Suprapubic skin (tissue), 4 donors: ENCODE data around the gene MDM1. TPM values are rescaled to one million over a fixed set of nuclear protein-coding genes. Genes with fewer than 3 reads are reported as not detected.

Experiments used
- DNase-seq, 2 donors: peaks; one replicate each; pipeline ENCODE4 v3.0.0-alpha.2; 2019; ENCODE audit warnings: low spot score in 2 of 2
- H3K27ac ChIP-seq: fragments of 200-600 bp; sonication (generic); one replicate; pipeline ENCODE4 v1.5.1; 2019
- H3K27me3 ChIP-seq: fragments of 200-600 bp; sonication (generic); one replicate; pipeline ENCODE4 v1.5.1; 2019
- H3K36me3 ChIP-seq: fragments of 200-600 bp; sonication (generic); one replicate; pipeline ENCODE4 v1.5.1; 2019
- H3K4me1 ChIP-seq: fragments of 200-600 bp; sonication (generic); one replicate; pipeline ENCODE4 v1.5.1; 2019
- H3K4me3 ChIP-seq: fragments of 200-600 bp; sonication (generic); one replicate; pipeline ENCODE4 v1.5.1; 2019; ENCODE audit warnings: mild to moderate bottlenecking
- H3K9me3 ChIP-seq: fragments of 200-600 bp; sonication (generic); one replicate; pipeline ENCODE4 v1.5.1; 2019
- CTCF ChIP-seq, 2 donors: fragments of 200-600 bp in 1 of 2; fragments of 450-650 bp in 1 of 2; sonication (generic) in 1 of 2; IDR thresholded peaks; one replicate each; pipeline ENCODE4 v1.5.1; 2016 to 2019; ENCODE audit warnings: antibody characterized with exemption in 2 of 2, mild to moderate bottlenecking in 1 of 2, moderate library complexity in 1 of 2
- EP300 ChIP-seq: sonication (generic); formaldehyde crosslinking; IDR thresholded peaks from one replicate; pipeline ENCODE4 v1.6.1; 2017; ENCODE audit warnings: antibody characterized with exemption
- POLR2A ChIP-seq, 2 donors: fragments of 450-650 bp; IDR thresholded peaks; one replicate each; pipeline ENCODE4 v1.6.1; 2017; ENCODE audit warnings: antibody characterized with exemption in 2 of 2, mild to moderate bottlenecking in 2 of 2, moderate library complexity in 2 of 2
- POLR2AphosphoS5 ChIP-seq, 3 donors: sonication (generic); formaldehyde crosslinking; IDR thresholded peaks; one replicate each; pipeline ENCODE4 v1.6.1; 2017; ENCODE audit warnings: antibody characterized with exemption in 3 of 3
- WGBS: methylation state at CpG from one replicate; pipeline ENCODE4 v1.1.5; 2018; 5-methylcytosine and 5-hydroxymethylcytosine counted together
- total RNA-seq, 4 donors: library from RNA; depleted of rRNA; stranded (reverse); fragments of >200 nt; gene quantifications; one replicate each; pipeline ENCODE4 v1.1.0, GENCODE V29; 2016

MDM1 gene
- total RNA-seq, 4 donors from 2014 or later: 4.1 to 10.2 (median 7.0) TPM

DNA sequence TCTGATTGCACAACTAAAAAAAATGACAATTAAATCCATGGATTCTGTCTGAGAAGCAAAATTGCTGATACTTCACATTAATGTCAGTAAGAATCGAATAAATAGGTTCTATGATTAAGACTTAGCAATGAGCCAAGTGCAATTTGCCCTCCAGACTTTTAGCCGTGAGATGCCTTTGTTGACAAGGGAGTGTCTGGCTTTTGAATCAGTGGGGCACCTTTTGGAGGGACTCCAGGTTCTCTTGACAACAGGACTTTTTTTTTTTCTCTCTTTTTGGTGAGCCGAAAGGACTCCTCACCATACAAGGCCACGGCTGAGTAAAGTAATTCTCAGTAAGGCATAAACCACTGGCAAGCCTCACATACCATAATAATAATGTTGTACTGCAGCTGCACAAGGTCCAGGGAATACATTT, 4.7 kb upstream of the MDM1 start:
- Histone ChIP-seq H3K9me3 (no peaks in the 10 kb centered on the region), H3K4me1 (peaks cover 16% of the 10 kb centered on the region), H3K36me3 (no peaks in the 10 kb centered on the region), H3K27ac (no peak overlapping the region), H3K4me3 (no peak overlapping the region), H3K27me3 (no peaks in the 10 kb centered on the region)
- no peak for TF ChIP-seq CTCF (IDR thresholded peaks at IDR 0.05)
- no peak for TF ChIP-seq EP300
- TF ChIP-seq POLR2A (IDR thresholded peaks at IDR 0.05): no peak
- TF ChIP-seq POLR2AphosphoS5 (IDR thresholded peaks at IDR 0.05): no peak
- 43% methylated on average over 4 of the region's 4 CpGs for WGBS
- DNase-seq: no peak

DNA sequence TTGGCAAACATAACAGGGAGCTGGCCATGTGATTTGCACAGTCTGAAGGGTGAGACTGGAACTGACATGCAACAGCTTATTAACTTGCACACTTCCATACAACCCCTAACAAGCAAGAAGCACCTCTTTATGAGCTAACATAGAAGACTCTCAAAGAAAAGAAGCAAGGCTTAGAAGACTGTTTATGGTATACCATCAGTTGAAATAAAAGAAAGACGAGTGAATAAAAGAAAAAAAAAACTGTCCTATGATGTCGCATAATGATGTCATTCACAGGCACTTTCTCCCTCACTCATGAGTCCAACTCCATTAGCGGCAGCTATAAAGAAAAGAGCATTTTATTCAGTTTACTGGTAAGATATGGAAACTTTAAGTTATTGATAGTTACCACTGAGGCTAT, 3.3 kb upstream of the MDM1 start:
- 88% methylated on average over 3 of the region's 3 CpGs for WGBS
- Histone ChIP-seq H3K9me3 (no peaks in the 10 kb centered on the region), H3K27me3 (no peaks in the 10 kb centered on the region), H3K36me3 (no peaks in the 10 kb centered on the region), H3K4me3 (no peak overlapping the region), H3K4me1 (peaks cover 27% of the 10 kb centered on the region), H3K27ac (no peak overlapping the region)
- no peak for TF ChIP-seq POLR2AphosphoS5 (IDR thresholded peaks at IDR 0.05)
- TF ChIP-seq POLR2A (IDR thresholded peaks at IDR 0.05): no peak
- TF ChIP-seq CTCF (IDR thresholded peaks at IDR 0.05): no peak
- no peak for TF ChIP-seq EP300
- no peak for DNase-seq

DNA sequence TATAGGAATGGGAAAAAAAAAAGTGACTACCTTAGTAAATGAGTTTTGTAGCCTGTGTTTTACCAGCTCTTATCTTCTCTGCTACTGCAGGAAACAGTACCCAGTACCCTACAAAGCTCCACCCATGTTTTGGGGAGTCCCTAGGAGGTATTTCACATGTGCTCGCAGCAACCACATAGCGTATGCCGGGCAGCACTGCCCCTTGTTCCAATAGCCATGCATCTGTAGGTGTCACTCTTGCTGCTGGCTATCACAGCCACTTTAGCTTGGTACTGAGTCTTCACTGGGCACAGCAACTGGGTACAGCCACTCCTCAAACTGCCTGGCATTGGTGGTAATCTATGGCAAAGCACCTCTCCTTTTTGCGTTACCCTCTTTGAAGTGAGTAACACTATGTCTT, 2.0 kb upstream of the MDM1 start:
- Histone ChIP-seq H3K4me1 (peaks cover 27% of the 10 kb centered on the region), H3K36me3 (no peaks in the 10 kb centered on the region), H3K4me3 (no peak overlapping the region), H3K9me3 (no peaks in the 10 kb centered on the region), H3K27ac (no peak overlapping the region), H3K27me3 (no peaks in the 10 kb centered on the region)
- 78% methylated on average over 4 of the region's 4 CpGs for WGBS
- DNase-seq: no peak
- TF ChIP-seq CTCF (IDR thresholded peaks at IDR 0.05) (no peak), POLR2AphosphoS5 (IDR thresholded peaks at IDR 0.05) (no peak), POLR2A (IDR thresholded peaks at IDR 0.05) (no peak), EP300 (no peak)

GRCh38 chr12:68332728-68333630, 817 bp upstream of the MDM1 start:
- H3K4me1 ChIP-seq: peaks cover 27% of the 10 kb centered on the region
- H3K27me3 ChIP-seq: no peaks in the 10 kb centered on the region
- no peaks in the 10 kb centered on the region for H3K9me3 ChIP-seq
- peak overlapping the region; percentile 63 for H3K27ac ChIP-seq
- WGBS: 47% methylated on average over 18 of the region's 18 CpGs
- no peak for DNase-seq
- H3K36me3 ChIP-seq: no peaks in the 10 kb centered on the region
- no peak for TF ChIP-seq POLR2AphosphoS5 (IDR thresholded peaks at IDR 0.05)
- no peak for TF ChIP-seq CTCF (IDR thresholded peaks at IDR 0.05)
- no peak for TF ChIP-seq EP300
- TF ChIP-seq POLR2A (IDR thresholded peaks at IDR 0.05): no peak
- peak overlapping the region; percentile 80 for H3K4me3 ChIP-seq

GRCh38 chr12:68331500-68331868, 678 bp downstream of the MDM1 start:
- no peak overlapping the region for H3K27ac ChIP-seq
- no peaks in the 10 kb centered on the region for H3K27me3 ChIP-seq
- H3K4me3 ChIP-seq: peak overlapping the region; percentile 80
- peaks cover 18% of the 10 kb centered on the region for H3K4me1 ChIP-seq
- TF ChIP-seq POLR2AphosphoS5 (IDR thresholded peaks at IDR 0.05): no peak
- TF ChIP-seq POLR2A (IDR thresholded peaks at IDR 0.05): no peak
- TF ChIP-seq EP300: no peak
- no peaks in the 10 kb centered on the region for H3K9me3 ChIP-seq
- H3K36me3 ChIP-seq: peaks cover 5% of the 10 kb centered on the region
- DNase-seq: no peak
- 25% methylated on average over 9 of the region's 9 CpGs for WGBS
